Measurements from ENCODE around the gene FAM47E. TPM values are rescaled to one million over a fixed set of nuclear protein-coding genes. Genes with fewer than 3 reads are reported as not detected.

The FAM47E gene
- polyA plus RNA-seq, 4 donors: 6.0 to 10.2 (median 7.9) TPM

DNA sequence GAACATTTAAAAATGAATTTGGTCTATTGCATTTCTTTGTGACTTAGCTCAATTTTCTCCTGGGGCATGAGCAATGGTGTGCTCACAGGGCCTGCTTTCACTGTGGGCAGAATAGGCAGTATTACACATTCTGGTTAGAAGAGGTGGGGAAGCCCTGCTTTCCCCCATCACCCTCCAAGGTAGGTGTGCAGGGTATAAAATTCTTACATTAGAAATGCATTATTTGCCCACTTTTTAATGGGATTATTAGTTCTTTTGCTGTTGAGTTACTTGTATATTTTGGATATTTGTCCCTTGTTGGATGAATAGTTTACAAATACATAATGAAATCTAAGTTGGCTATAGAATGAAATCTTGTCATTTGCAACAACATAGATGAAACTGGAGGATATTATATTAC lies 46.7 kb downstream of the FAM47E start:
- no peak for DNase-seq (ENCODE audit: low read depth in 4 of 4, low spot score in 2 of 4)

GRCh38 chr4:76300012-76300411 lies 48.5 kb downstream of the FAM47E start:
- DNase-seq (ENCODE audit: low read depth in 4 of 4, low spot score in 2 of 4): no peak

DNA sequence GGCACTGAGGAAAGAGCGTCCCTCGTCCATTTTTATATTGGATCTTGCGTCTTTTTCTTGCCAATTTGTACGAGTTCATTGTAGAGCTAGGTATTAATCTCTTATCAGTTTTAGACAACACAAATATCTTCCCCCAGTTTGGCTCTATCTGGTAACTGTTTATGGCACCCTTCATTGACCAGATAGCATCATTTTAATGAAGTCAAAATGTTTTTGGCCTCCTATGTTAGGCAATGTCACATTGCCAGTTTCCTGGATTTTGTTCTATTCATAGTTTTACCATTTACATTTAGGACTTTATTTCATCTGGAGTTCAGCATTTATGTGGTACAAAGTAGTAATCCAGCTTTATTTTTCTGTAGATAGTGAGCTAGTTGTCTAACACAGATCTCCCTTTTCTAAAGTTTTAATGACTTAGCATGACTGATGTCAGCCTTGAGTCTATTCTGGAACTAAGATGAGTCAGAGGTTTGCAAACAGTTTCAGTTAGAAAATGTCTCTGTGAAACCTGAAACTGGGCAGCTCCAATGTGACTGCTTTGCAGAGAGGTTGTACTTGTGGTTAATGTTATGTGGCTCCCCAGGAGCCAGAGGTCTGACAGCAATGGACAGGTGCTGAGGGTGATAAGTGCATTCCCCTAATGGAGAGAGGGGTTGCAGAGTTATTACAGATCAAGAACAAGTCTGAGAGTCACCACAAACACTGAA lies 49.7 kb downstream of the FAM47E start:
- no peak for DNase-seq (ENCODE audit: low read depth in 4 of 4, low spot score in 2 of 4)

- DNase-seq (ENCODE audit: low read depth in 4 of 4, low spot score in 2 of 4): no peak
These were observed 50.2 kb downstream of the FAM47E start for GRCh38 chr4:76301775-76302162.

DNA sequence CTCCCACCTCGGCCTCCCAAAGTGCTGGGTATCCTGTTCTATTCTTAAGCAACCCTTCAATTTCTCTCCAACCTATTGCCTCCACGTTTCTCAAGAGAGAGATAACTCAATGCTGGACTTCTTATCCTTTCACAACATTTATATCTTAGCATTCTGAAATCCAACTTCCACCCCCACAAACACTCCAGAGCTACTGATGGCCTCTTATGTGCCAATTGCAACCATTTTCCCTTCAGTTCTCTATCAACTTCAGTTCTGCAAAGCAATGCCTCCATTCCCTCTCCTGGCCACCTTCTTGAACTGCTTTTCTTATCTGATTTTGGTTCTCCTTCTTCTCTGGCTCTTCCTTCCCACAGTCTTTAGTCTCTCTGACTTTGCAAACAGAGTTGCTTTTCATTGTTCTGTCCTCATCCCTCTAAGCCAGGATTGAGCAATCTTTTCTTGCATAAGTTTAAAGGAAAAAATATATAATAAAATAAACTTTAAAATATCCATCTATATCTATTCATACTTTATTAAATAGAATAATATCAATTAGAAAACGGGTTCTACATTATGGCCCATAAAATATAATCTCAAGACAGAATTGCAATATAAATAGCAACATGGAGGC lies 51.4 kb downstream of the FAM47E start:
- no peak for DNase-seq (ENCODE audit: low read depth in 4 of 4, low spot score in 2 of 4)

DNA sequence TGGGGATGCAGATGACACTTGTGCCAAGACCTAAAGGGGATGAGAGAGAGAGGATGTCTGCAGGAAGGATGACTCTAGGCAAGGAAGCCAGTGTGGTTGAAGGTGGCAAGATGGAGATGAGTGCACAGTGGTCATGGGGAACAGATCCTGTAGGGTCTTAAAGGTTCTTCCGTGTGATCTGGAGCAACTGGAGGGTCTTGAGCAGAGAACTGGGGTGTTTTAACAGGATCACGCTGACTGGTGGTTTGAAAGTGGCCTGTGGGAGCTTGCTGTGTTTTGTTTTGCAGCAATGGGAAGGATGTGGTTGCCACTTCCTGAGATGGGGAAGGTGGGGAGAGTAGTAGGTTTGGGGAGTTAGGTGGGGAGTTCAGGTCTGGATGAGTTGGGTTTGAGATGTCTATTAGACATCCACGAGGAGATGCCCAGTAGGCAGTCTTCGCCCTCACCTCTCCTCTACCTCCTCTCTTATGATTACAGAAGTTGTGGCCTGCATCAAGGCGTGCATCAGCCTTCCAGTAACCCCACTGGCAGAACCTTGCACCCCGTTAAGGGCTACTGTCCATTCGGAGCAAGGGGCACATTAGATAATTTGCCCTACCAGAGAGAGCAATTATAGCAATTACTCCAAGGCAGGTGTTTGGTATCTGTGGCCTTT lies 53.6 kb downstream of the FAM47E start:
- DNase-seq (ENCODE audit: low read depth in 4 of 4, low spot score in 2 of 4): no peak

- peak in 3 of 4 donors; percentile 56 to 58 (median 58) for DNase-seq (ENCODE audit: low read depth in 4 of 4, low spot score in 2 of 4)
These were observed 54.7 kb downstream of the FAM47E start, which contains the start of gene STBD1 for GRCh38 chr4:76305971-76306881. TSS of gene STBD1 (plus strand) at chr4:76306733. CDS start at chr4:76306770, 37 bp downstream.

- peak in 2 of 4 donors; percentile 27 to 28 for DNase-seq (ENCODE audit: low read depth in 4 of 4, low spot score in 2 of 4)
These were observed 55.5 kb downstream of the FAM47E start for GRCh38 chr4:76306882-76307659.

DNA sequence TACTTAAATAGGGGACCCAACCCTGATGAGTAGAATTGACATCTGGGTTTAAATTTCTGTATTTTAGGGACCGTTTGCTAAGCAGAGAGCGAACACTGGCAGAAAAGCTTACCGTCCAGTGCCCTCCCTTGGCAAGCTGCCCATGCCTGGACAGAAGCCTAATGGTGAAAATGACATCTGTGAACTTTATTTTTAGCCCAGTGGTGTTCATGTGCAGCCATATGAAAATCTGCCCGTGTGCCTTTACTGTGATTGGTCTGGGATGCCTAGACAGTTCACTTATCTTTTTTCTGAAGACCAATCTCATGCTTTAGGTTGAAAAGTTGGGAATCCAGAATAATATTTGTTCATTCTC lies 56.1 kb downstream of the FAM47E start:
- DNase-seq (ENCODE audit: low read depth in 4 of 4, low spot score in 2 of 4): no peak

DNA sequence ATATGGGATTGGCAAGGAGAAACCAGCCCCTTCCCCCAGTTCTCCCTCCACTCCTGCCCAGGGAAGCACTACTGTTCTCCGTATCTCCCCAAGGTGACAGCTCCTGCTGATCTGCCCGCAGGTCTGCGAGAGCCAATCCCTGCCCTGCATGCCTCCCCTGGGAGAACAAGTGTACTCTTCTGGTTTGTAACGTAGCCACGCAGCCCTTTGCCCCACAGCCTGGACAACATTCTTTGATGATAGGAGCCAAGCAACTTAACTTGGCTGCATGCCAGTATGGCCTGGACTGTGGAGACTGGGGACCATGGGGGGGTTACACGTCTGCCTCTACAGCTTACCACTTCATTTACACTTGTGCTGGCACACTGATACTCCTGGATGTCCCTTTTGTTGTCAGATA lies 57.0 kb downstream of the FAM47E start:
- DNase-seq (ENCODE audit: low read depth in 4 of 4, low spot score in 2 of 4): no peak

- DNase-seq (ENCODE audit: low read depth in 4 of 4, low spot score in 2 of 4): no peak
These were observed 58.5 kb downstream of the FAM47E start for GRCh38 chr4:76309939-76310550.

- DNase-seq (ENCODE audit: low read depth in 4 of 4, low spot score in 2 of 4): no peak
These were observed 59.2 kb downstream of the FAM47E start for GRCh38 chr4:76310683-76311082.

GRCh38 chr4:76311896-76312331 lies 60.4 kb downstream of the FAM47E start:
- DNase-seq (ENCODE audit: low read depth in 4 of 4, low spot score in 2 of 4): no peak

GRCh38 chr4:76312457-76312856 lies 60.9 kb downstream of the FAM47E start:
- no peak for DNase-seq (ENCODE audit: low read depth in 4 of 4, low spot score in 2 of 4)

DNA sequence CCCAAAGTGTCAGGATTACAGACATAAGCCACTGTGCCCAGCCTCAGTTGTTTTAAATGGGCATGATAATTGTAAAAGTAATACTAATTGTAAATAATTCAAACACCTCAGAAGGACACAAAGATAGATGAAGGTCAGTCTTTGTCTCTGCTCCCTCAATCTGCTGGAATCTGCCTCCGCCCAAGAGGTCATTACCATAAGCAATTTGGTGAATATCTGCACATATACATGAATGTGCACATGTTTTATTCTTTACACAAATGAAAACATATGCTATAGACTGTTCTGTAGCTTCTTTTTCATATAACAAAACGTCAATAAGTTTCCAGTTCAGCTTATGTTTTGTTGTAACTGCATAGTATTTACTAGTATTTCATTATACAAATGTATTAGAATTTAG lies 62.0 kb downstream of the FAM47E start:
- DNase-seq (ENCODE audit: low read depth in 4 of 4, low spot score in 2 of 4): no peak

DNA sequence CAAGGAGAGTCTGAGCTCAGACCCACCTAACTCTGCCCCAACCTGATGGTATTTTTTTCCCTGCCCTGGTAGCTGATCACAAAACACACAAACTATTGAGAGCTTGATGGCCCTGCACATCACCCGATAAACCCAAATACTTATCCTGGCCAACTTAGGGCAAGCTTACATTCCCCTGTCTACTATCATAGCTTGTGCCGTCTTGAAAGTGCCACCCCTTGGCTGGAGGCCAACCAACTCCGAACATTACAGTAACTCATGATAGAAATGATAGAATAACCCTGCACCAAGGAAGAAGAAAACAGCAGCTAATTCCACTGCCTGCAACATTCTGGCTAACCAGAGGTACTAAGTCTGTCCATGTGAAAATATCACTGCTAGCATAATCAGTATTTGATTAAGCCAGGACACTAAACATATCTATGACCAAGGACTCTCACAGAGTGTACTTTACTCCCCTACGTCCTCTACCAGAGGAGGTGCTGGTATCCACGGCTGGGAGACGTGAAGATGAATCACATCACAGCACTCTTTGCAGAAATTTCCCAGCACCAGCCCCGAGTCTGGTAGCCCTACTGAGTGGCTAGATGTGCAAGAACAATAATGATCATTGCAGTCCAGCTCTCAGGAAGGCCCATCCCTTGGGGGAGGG lies 63.9 kb downstream of the FAM47E start:
- no peak for DNase-seq (ENCODE audit: low read depth in 4 of 4, low spot score in 2 of 4)

DNA sequence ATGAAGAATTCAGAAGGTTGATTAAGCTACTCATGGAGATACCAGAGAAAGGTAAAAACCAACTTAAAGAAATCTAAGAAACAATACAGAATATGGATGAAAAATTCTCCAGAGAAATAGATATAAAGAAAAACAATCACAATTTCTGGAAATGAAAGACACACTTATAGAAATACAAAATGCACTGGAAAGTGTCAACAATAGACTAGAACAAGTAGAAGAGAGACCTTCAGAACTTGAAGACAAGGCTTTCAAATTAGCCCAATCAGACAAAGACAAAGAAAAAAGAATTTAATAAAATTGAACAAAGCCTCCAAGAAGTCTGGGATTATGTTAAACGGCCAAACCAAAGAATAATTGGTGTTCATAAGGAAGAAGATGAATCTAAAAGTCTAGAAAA lies 64.6 kb downstream of the FAM47E start:
- DNase-seq (ENCODE audit: low read depth in 4 of 4, low spot score in 2 of 4): no peak

- DNase-seq (ENCODE audit: low read depth in 4 of 4, low spot score in 2 of 4): no peak
These were observed 70.7 kb downstream of the FAM47E start for GRCh38 chr4:76322236-76322635.

DNA sequence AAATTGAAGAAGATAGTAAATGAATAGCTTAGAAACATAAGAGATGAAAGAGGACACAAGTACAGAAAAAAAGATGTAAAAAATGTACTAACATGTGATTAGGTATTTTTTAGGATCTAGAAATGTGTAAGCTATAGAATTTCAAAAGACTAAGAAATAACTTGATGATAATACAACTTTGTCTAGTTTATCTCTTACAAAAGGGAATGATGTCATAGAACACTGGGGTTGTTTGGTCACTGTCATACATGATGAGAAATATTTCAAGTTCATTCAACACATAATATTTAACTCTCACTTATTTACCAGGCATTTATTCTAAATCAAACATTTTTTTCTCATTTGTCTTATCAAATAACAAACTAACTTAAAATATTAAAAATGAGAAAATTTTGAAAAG lies 73.6 kb downstream of the FAM47E start:
- DNase-seq (ENCODE audit: low read depth in 4 of 4, low spot score in 2 of 4): no peak
